ENCODE results near the gene TRABD2A. TPM values are rescaled to one million over a fixed set of nuclear protein-coding genes. Genes with fewer than 3 reads are reported as not detected.

Gene TRABD2A
- polyA plus RNA-seq, 1 donor (not counting 4 experiments of a cell fraction or from before 2014, with no cell fraction given) = 0.54 TPM

DNA sequence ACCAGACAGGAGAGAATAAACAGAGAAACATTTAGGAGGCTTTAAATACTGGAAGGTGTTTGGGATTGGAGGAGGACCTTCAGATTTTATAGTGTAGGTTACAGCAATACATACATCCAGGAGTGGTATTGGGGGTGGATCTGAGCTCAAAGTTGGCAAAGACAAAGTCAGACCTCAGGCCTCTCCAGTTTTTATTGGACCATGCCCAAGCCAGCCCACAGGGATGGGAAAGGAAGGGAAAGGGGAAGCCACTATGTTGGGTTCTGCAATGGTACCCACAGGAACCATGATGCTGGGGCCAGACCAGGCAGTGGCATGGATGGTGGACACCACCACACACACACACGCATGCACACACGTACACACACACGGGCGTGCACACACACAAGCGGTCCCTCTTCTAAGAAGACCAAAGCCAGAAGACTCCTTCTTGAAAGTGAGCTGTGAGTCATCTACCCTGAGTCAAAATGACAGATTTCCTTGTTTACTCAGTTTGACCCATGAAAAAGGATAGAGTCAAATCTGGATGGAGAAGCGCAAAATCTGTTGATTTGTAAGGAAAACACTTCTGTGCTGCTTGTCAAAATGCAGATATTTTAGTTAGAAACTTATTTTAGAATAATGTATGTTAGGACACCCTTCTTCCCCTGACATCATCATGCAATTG lies 87.9 kb downstream of the TRABD2A start:
- no peaks in the 10 kb centered on the region for H3K36me3 ChIP-seq (ENCODE audit: control insufficient read depth in 2 of 2, extremely low read depth in 1 of 2, insufficient read depth in 2 of 2, low read length in 2 of 2)
- H3K4me2 ChIP-seq (ENCODE audit: control insufficient read depth, extremely low read depth, insufficient read depth, low read depth, low read length) = no peak overlapping the region
- H3K9ac ChIP-seq (ENCODE audit: control insufficient read depth, extremely low read depth, insufficient read depth, low read length) = no peak overlapping the region
- peaks cover 3% of the 10 kb centered on the region for H3K27me3 ChIP-seq (ENCODE audit: control insufficient read depth, extremely low read depth, insufficient read depth, low read length)
- no peaks in the 10 kb centered on the region for H4K20me1 ChIP-seq (ENCODE audit: control insufficient read depth, extremely low read depth, insufficient read depth, low read length)
- H3K4me3 ChIP-seq (ENCODE audit: control insufficient read depth in 2 of 3, extremely low read depth in 1 of 3, insufficient read depth in 2 of 3, low read depth in 1 of 3, low read length in 3 of 3) = no peak overlapping the region
- no peaks in the 10 kb centered on the region for H3K79me2 ChIP-seq (ENCODE audit: control insufficient read depth, insufficient read depth, low read length)
- TF ChIP-seq EZH2 (IDR thresholded peaks at IDR 0.05; ENCODE audit: low read length) = no peak
- TF ChIP-seq, protein P1, sequence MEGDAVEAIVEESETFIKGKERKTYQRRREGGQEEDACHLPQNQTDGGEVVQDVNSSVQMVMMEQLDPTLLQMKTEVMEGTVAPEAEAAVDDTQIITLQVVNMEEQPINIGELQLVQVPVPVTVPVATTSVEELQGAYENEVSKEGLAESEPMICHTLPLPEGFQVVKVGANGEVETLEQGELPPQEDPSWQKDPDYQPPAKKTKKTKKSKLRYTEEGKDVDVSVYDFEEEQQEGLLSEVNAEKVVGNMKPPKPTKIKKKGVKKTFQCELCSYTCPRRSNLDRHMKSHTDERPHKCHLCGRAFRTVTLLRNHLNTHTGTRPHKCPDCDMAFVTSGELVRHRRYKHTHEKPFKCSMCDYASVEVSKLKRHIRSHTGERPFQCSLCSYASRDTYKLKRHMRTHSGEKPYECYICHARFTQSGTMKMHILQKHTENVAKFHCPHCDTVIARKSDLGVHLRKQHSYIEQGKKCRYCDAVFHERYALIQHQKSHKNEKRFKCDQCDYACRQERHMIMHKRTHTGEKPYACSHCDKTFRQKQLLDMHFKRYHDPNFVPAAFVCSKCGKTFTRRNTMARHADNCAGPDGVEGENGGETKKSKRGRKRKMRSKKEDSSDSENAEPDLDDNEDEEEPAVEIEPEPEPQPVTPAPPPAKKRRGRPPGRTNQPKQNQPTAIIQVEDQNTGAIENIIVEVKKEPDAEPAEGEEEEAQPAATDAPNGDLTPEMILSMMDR (optimal IDR thresholded peaks at IDR 0.05 in 1 of 3, IDR thresholded peaks at IDR 0.05 in 1 of 3, conservative IDR thresholded peaks at IDR 0.05 in 1 of 3; ENCODE audit: extremely low read depth in 1 of 3, insufficient read depth in 2 of 3, low read length in 3 of 3) = no peak
- no peak overlapping the region for H2AFZ ChIP-seq (ENCODE audit: control insufficient read depth, low read length)
- no peaks in the 10 kb centered on the region for H3K9me1 ChIP-seq (ENCODE audit: control insufficient read depth, extremely low read depth, insufficient read depth, low read length)
- H3K4me1 ChIP-seq (ENCODE audit: control insufficient read depth, extremely low read depth, insufficient read depth, low read length) = no peaks in the 10 kb centered on the region
- DNase-seq (ENCODE audit: low read depth, low spot score) (no peak), FAIRE-seq (no peak)
- H3K9me3 ChIP-seq (ENCODE audit: control insufficient read depth, low read depth, low read length) = no peaks in the 10 kb centered on the region
- dilution Hi-C loops (cut with MboI; ENCODE audit: extremely low pct_ligation_motif_present, low sequenced_read_pairs) = no loop called here
- H3K27ac ChIP-seq (ENCODE audit: control insufficient read depth, insufficient read depth, low read length) = no peak overlapping the region

DNA sequence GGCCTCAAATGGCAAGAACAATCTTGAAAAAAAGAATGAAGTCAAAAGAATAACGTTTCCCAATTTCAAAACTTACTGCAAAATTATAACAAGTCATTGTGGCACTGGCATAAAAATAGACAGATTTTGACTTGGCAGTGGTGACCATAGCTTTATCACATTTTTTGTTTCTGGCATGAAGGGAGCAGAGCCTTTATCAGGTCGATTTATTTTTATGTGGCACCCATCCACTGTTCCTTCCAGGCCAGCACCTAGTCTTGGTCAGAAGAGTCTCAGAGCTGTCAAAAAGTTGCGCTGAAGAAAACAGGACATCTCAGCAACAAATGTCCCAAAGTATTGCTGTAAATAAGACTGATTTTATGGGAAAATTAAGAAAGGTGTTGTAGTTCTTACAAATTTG lies 92.4 kb downstream of the TRABD2A start:
- TF ChIP-seq EZH2 (IDR thresholded peaks at IDR 0.05; ENCODE audit: low read length) = no peak
- TF ChIP-seq, protein P1 (optimal IDR thresholded peaks at IDR 0.05 in 1 of 3, IDR thresholded peaks at IDR 0.05 in 1 of 3, conservative IDR thresholded peaks at IDR 0.05 in 1 of 3; ENCODE audit: extremely low read depth in 1 of 3, insufficient read depth in 2 of 3, low read length in 3 of 3) = no peak
- Histone ChIP-seq H3K27ac (ENCODE audit: control insufficient read depth, insufficient read depth, low read length) (no peak overlapping the region), H3K9ac (ENCODE audit: control insufficient read depth, extremely low read depth, insufficient read depth, low read length) (no peak overlapping the region), H2AFZ (ENCODE audit: control insufficient read depth, low read length) (no peak overlapping the region), H3K9me3 (ENCODE audit: control insufficient read depth, low read depth, low read length) (no peaks in the 10 kb centered on the region), H3K4me1 (ENCODE audit: control insufficient read depth, extremely low read depth, insufficient read depth, low read length) (no peaks in the 10 kb centered on the region), H4K20me1 (ENCODE audit: control insufficient read depth, extremely low read depth, insufficient read depth, low read length) (no peaks in the 10 kb centered on the region), H3K27me3 (ENCODE audit: control insufficient read depth, extremely low read depth, insufficient read depth, low read length) (peaks cover 3% of the 10 kb centered on the region), H3K4me2 (ENCODE audit: control insufficient read depth, extremely low read depth, insufficient read depth, low read depth, low read length) (no peak overlapping the region), H3K4me3 (ENCODE audit: control insufficient read depth in 2 of 3, extremely low read depth in 1 of 3, insufficient read depth in 2 of 3, low read depth in 1 of 3, low read length in 3 of 3) (no peak overlapping the region), H3K9me1 (ENCODE audit: control insufficient read depth, extremely low read depth, insufficient read depth, low read length) (no peaks in the 10 kb centered on the region), H3K36me3 (ENCODE audit: control insufficient read depth in 2 of 2, extremely low read depth in 1 of 2, insufficient read depth in 2 of 2, low read length in 2 of 2) (no peaks in the 10 kb centered on the region), H3K79me2 (ENCODE audit: control insufficient read depth, insufficient read depth, low read length) (no peaks in the 10 kb centered on the region)
- no peak for FAIRE-seq
- DNase-seq (ENCODE audit: low read depth, low spot score) = no peak
- dilution Hi-C loops (cut with MboI; ENCODE audit: extremely low pct_ligation_motif_present, low sequenced_read_pairs) = no loop called here

Measured in keratinocyte (primary cell).